HG02571 (cell line): ENCODE measurements around the gene TPMT.
"Not testable (repeated sequence)": the region's sequence is repeated elsewhere in the genome, so short reads cannot be mapped to it uniquely, and the experiment has no call there.

Experiments
- ATAC-seq: cut with Tn5 transposase; IDR thresholded peaks from one replicate; pipeline ENCODE4 v1.9.1; 2021; ENCODE audit warnings: mild to moderate bottlenecking, moderate library complexity; ENCODE audit not compliant: unreplicated experiment

The TPMT gene

GRCh38 chr6:18160911-18161310 is 6.0 kb upstream of the TPMT start:
- no peak for ATAC-seq

GRCh38 chr6:18155864-18156421 is 1.1 kb upstream of the TPMT start:
- peak; percentile 25 for ATAC-seq

GRCh38 chr6:18155150-18155863 is 430 bp upstream of the TPMT start, which contains the start of gene KDM1B:
Gene KDM1B (plus strand): TSS chr6:18155422. CDS start chr6:18159896, 4,474 bp downstream.
- peak; percentile 89 for ATAC-seq

- no peak for ATAC-seq
Observed at GRCh38 chr6:18153311-18153703, 1.6 kb downstream of the TPMT start.

GRCh38 chr6:18151801-18152200 is 3.1 kb downstream of the TPMT start:
- ATAC-seq, result no peak

GRCh38 chr6:18151391-18151790 is 3.5 kb downstream of the TPMT start:
- not testable (repeated sequence) for ATAC-seq

GRCh38 chr6:18148304-18149025 is 6.4 kb downstream of the TPMT start:
- no peak for ATAC-seq

- ATAC-seq, result no peak
Observed at GRCh38 chr6:18147616-18148015, 7.3 kb downstream of the TPMT start.

GRCh38 chr6:18147160-18147559 is 7.7 kb downstream of the TPMT start:
- ATAC-seq, result no peak

- no peak for ATAC-seq
Observed at GRCh38 chr6:18142591-18142861, 12.4 kb downstream of the TPMT start.

- no peak for ATAC-seq
Observed at GRCh38 chr6:18141805-18142590, 12.9 kb downstream of the TPMT start.

GRCh38 chr6:18139935-18140621 is 14.8 kb downstream of the TPMT start:
- no peak for ATAC-seq

- ATAC-seq, result no peak
Observed at GRCh38 chr6:18138906-18139305, 16.0 kb downstream of the TPMT start.

GRCh38 chr6:18136260-18136659 is 18.6 kb downstream of the TPMT start:
- no peak for ATAC-seq

GRCh38 chr6:18135171-18135570 is 19.7 kb downstream of the TPMT start:
- ATAC-seq, result no peak

- ATAC-seq, result no peak
Observed at GRCh38 chr6:18132346-18132745, 22.5 kb downstream of the TPMT start.

- ATAC-seq, result no peak
Observed at GRCh38 chr6:18126121-18126520, 28.8 kb downstream of the TPMT start.

- ATAC-seq, result peak; percentile 99
Observed at GRCh38 chr6:18122128-18123093, 32.5 kb downstream of the TPMT start, which contains the start of gene NHLRC1. Gene NHLRC1 (minus strand): TSS chr6:18122677. CDS start chr6:18122606, 71 bp downstream.

GRCh38 chr6:18121580-18122127 is 33.2 kb downstream of the TPMT start:
- no peak for ATAC-seq
